Gastrocnemius medialis (tissue), 4 donors: ENCODE measurements around the gene DTD2. TPM values are rescaled to one million over a fixed set of nuclear protein-coding genes. Genes with fewer than 3 reads are reported as not detected.

Experiments used
- ATAC-seq, 2 donors: fragments of 150-250 bp; one replicate each; pipeline ENCODE4 v1.9.1; 2016
- DNase-seq, 2 donors: peaks; one replicate each; pipeline ENCODE4 v3.0.0-alpha.2; 2019
- H3K27ac ChIP-seq, 4 donors: fragments of 200-600 bp; sonication (generic); 1 replicate in 1 of 4; 2 replicates in 3 of 4; pipeline ENCODE4 v1.5.1; 2016 to 2018; ENCODE audit warnings: mild to moderate bottlenecking in 2 of 4, moderate library complexity in 1 of 4
- H3K27me3 ChIP-seq, 3 donors: fragments of 200-600 bp; sonication (generic) in 2 of 3; 1 replicate in 1 of 3; 2 replicates in 2 of 3; pipeline versions ENCODE4 v1.5.1 to v1.6.0; 2016 to 2019; ENCODE audit warnings: mild to moderate bottlenecking in 1 of 3, moderate library complexity in 1 of 3
- H3K36me3 ChIP-seq, 2 donors: fragments of 200-600 bp; sonication (generic) in 1 of 2; one replicate each; pipeline ENCODE4 v1.5.1; 2017 to 2018
- H3K4me1 ChIP-seq, 2 donors: fragments of 200-600 bp; sonication (generic) in 1 of 2; one replicate each; pipeline ENCODE4 v1.5.1; 2016 to 2017; ENCODE audit warnings: mild to moderate bottlenecking in 2 of 2
- H3K4me3 ChIP-seq, 4 donors: fragments of 200-600 bp; sonication (generic) in 3 of 4; 1 replicate in 1 of 4; 2 replicates in 3 of 4; pipeline ENCODE4 v1.5.1; 2016 to 2019; ENCODE audit warnings: mild to moderate bottlenecking in 2 of 4
- H3K9me3 ChIP-seq, 3 donors: fragments of 200-600 bp; sonication (generic) in 2 of 3; 1 replicate in 1 of 3; 2 replicates in 2 of 3; pipeline ENCODE4 v1.5.1; 2016 to 2019
- POLR2A ChIP-seq, 2 donors: fragments of 450-650 bp; IDR thresholded peaks; one replicate each; pipeline ENCODE4 v1.6.1; 2017; ENCODE audit warnings: antibody characterized with exemption in 2 of 2, mild to moderate bottlenecking in 2 of 2, moderate library complexity in 2 of 2
- in situ Hi-C, 4 donors: fragments of 200-750 bp; cut with MboI; loops; one replicate each; pipeline versions ENCODE4 v1.15.0 to v1.8.0; 2017; ENCODE audit warnings: low sequenced_read_pairs in 4 of 4
- intact Hi-C: fragments of 100-400 bp; cut with DNase I; formaldehyde crosslinking; loops from one replicate; pipeline ENCODE4 v1.15.1; 2023; ENCODE audit warnings: low total_unique reads
- total RNA-seq, 4 donors: library from RNA; depleted of rRNA; stranded (reverse); fragments of >200 nt; gene quantifications; one replicate each; pipeline versions ENCODE4 v1.1.0 to v1.2.3, GENCODE V29; 2016
- TF ChIP-seq, protein P1 (sequence below), 5 experiments: fragments of 450-650 bp in 3 of 5; fragments of 200-600 bp in 2 of 5; sonication (generic) in 2 of 5; IDR thresholded peaks in 4 of 5; conservative IDR thresholded peaks in 1 of 5; 1 replicate in 4 of 5; 2 replicates in 1 of 5; pipeline ENCODE4 v1.5.1; 2016 to 2019; ENCODE audit warnings: antibody characterized with exemption in 5 of 5, mild to moderate bottlenecking in 3 of 5, moderate library complexity in 3 of 5

Gene DTD2
- total RNA-seq, 4 donors from 2014 or later: 4.0 to 7.8 (median 4.8) TPM

DNA sequence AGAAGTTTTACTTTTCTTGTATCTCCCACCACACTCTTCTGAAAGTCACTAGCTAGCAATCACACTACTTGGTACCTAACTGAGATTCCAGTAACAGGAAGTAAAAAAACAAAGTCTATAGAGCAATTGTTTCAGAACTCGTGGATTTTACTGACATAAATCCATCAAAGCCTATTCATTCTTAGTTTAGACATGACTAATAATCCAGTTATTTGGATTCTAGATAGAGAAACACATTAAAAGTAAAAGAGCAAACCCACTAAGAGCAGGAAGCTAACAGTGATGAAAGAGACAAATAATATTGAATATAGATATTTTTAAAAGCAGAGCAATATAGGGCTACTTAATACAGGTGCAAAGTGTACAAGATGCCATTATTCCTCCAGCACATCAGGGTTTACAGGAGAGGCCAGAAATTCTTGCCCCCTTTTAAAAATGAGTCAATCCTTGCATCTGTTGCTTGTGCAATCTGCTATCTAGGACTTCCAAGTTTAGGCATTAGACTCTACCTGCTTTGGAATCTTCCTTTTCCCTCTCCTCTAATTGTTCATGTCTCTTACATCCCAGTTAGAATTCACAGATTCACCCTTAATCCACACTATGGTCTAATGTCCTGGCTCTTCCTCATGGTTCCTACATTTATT, 43.0 kb downstream of the DTD2 start:
- no peak overlapping the region for H3K4me3 ChIP-seq
- in situ Hi-C loops (no loop called here), intact Hi-C loops (no loop called here)
- DNase-seq (no peak), ATAC-seq (peak in 1 of 2 donors; percentile 62)
- peaks cover 21 to 30% of the 10 kb centered on the region in 2 donors for H3K4me1 ChIP-seq
- no peak overlapping the region for H3K27ac ChIP-seq
- no peaks in the 10 kb centered on the region for H3K36me3 ChIP-seq
- no peaks in the 10 kb centered on the region for H3K9me3 ChIP-seq
- H3K27me3 ChIP-seq: no peaks in the 10 kb centered on the region
- TF ChIP-seq, protein P1, sequence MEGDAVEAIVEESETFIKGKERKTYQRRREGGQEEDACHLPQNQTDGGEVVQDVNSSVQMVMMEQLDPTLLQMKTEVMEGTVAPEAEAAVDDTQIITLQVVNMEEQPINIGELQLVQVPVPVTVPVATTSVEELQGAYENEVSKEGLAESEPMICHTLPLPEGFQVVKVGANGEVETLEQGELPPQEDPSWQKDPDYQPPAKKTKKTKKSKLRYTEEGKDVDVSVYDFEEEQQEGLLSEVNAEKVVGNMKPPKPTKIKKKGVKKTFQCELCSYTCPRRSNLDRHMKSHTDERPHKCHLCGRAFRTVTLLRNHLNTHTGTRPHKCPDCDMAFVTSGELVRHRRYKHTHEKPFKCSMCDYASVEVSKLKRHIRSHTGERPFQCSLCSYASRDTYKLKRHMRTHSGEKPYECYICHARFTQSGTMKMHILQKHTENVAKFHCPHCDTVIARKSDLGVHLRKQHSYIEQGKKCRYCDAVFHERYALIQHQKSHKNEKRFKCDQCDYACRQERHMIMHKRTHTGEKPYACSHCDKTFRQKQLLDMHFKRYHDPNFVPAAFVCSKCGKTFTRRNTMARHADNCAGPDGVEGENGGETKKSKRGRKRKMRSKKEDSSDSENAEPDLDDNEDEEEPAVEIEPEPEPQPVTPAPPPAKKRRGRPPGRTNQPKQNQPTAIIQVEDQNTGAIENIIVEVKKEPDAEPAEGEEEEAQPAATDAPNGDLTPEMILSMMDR (IDR thresholded peaks at IDR 0.05 in 4 of 5, conservative IDR thresholded peaks at IDR 0.05 in 1 of 5): no peak
- no peak for TF ChIP-seq POLR2A (IDR thresholded peaks at IDR 0.05)

GRCh38 chr14:31411218-31411727, 46.0 kb downstream of the DTD2 start:
- ATAC-seq: no peak
- in situ Hi-C loops: no loop called here
- Histone ChIP-seq H3K9me3 (no peaks in the 10 kb centered on the region), H3K4me1 (peaks cover 8 to 16% of the 10 kb centered on the region in 2 donors), H3K4me3 (no peak overlapping the region), H3K27ac (no peak overlapping the region), H3K36me3 (no peaks in the 10 kb centered on the region), H3K27me3 (no peaks in the 10 kb centered on the region)
- no peak for DNase-seq
- TF ChIP-seq POLR2A (IDR thresholded peaks at IDR 0.05): no peak
- TF ChIP-seq, protein P1 (IDR thresholded peaks at IDR 0.05 in 4 of 5, conservative IDR thresholded peaks at IDR 0.05 in 1 of 5): no peak
- intact Hi-C loops: no loop called here

- H3K27ac ChIP-seq: no peak overlapping the region
- TF ChIP-seq POLR2A (IDR thresholded peaks at IDR 0.05): no peak
- ATAC-seq: no peak
- H3K4me3 ChIP-seq: no peak overlapping the region
- H3K27me3 ChIP-seq: no peaks in the 10 kb centered on the region
- no peak for DNase-seq
- intact Hi-C loops (no loop called here), in situ Hi-C loops (no loop called here)
- peaks cover 8 to 14% of the 10 kb centered on the region in 2 donors for H3K4me1 ChIP-seq
- no peaks in the 10 kb centered on the region for H3K9me3 ChIP-seq
- H3K36me3 ChIP-seq: no peaks in the 10 kb centered on the region
These were observed 47.2 kb downstream of the DTD2 start for GRCh38 chr14:31410048-31410650.

DNA sequence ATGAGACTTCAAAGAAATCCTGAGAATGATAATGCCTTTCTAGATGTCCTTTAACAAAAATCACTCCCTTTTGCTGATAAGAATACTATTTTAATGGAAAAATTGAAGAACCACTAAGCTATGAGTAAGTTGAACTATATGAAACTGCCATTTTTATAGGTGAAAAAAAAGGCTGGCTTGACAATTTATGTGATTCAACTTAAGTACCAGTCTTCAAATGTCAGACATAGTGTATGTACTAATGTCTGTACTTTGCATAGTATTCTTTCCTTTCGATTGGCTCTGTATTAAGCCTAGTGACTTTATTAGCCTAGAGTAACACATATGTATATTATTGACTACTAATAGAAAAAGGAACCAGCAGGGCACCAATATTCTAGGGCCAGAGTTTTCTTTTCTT, 48.9 kb downstream of the DTD2 start:
- TF ChIP-seq POLR2A (IDR thresholded peaks at IDR 0.05): no peak
- TF ChIP-seq, protein P1 (IDR thresholded peaks at IDR 0.05 in 4 of 5, conservative IDR thresholded peaks at IDR 0.05 in 1 of 5): no peak
- DNase-seq (no peak), ATAC-seq (no peak)
- Histone ChIP-seq H3K4me1 (peaks cover under 1 to 6% of the 10 kb centered on the region in 2 donors), H3K27me3 (no peaks in the 10 kb centered on the region), H3K4me3 (no peak overlapping the region), H3K27ac (no peak overlapping the region), H3K36me3 (no peaks in the 10 kb centered on the region), H3K9me3 (no peaks in the 10 kb centered on the region)
- in situ Hi-C loops (no loop called here), intact Hi-C loops (no loop called here)

- intact Hi-C loops (no loop called here), in situ Hi-C loops (no loop called here)
- TF ChIP-seq, protein P1 (IDR thresholded peaks at IDR 0.05 in 4 of 5, conservative IDR thresholded peaks at IDR 0.05 in 1 of 5): no peak
- TF ChIP-seq POLR2A (IDR thresholded peaks at IDR 0.05): no peak
- no peak for DNase-seq
- no peak for ATAC-seq
- no peaks in the 10 kb centered on the region for H3K36me3 ChIP-seq
- H3K27ac ChIP-seq: no peak overlapping the region
- H3K4me3 ChIP-seq: no peak overlapping the region
- no peaks in the 10 kb centered on the region for H3K9me3 ChIP-seq
- peaks cover 4 to 10% of the 10 kb centered on the region in 2 donors for H3K4me1 ChIP-seq
- no peaks in the 10 kb centered on the region for H3K27me3 ChIP-seq
These were observed 51.6 kb downstream of the DTD2 start for GRCh38 chr14:31405599-31406232.
